ENCODE measurements around the gene NUDT16L1. TPM values are rescaled to one million over a fixed set of nuclear protein-coding genes. Genes with fewer than 3 reads are reported as not detected.

NUDT16L1 gene
- total and polyA plus RNA-seq, 9 of the 15 experiments (the other 6 are each of a cell fraction or from before 2014, with no cell fraction given): 1.4 to 37.6 (median 13.7) TPM

GRCh38 chr16:4690946-4691665 lies 2.3 kb upstream of the NUDT16L1 start:
- H3K4me2 ChIP-seq (ENCODE audit: insufficient read depth, low read length): no peak overlapping the region
- peaks cover 29% of the 10 kb centered on the region; the same call in 2 of the 3 replicates for H3K36me3 ChIP-seq (ENCODE audit: control insufficient read depth, insufficient read depth, low read length)
- peaks cover 0 to 64% of the 10 kb centered on the region in 2 experiments; a peak in 3 of 5 replicates for H3K4me1 ChIP-seq (replicated peaks in 1 of 2; ENCODE audit: control insufficient read depth in 2 of 2, insufficient read depth in 2 of 2, low read length in 2 of 2)
- H2AFZ ChIP-seq (ENCODE audit: low read depth, low read length): no peak overlapping the region
- in situ Hi-C loops (cut with MboI): no loop called here
- no peak for TF ChIP-seq CREM (IDR thresholded peaks at IDR 0.05; ENCODE audit: low read depth)
- 0 out of 2 replicates have a peak, but pooled peaks have one; percentile 10 for TF ChIP-seq POLR2G (IDR thresholded peaks at IDR 0.05; ENCODE audit: low read depth, low read length)
- peak; percentile 25 for TF ChIP-seq HNRNPLL (IDR thresholded peaks at IDR 0.05; ENCODE audit: low read depth, low read length, poor library complexity, severe bottlenecking)
- TF ChIP-seq ZBTB11 (CRISPR knock-in tag; IDR thresholded peaks at IDR 0.05): no peak
- peaks cover 3% of the 10 kb centered on the region for H3K9me1 ChIP-seq (ENCODE audit: control insufficient read depth, insufficient read depth, low read length)
- POLR2A ChIA-PET: no interaction called here
- intact Hi-C loops (cut with micrococcal nuclease): no loop called here
- no peak overlapping the region for H3K27ac ChIP-seq (ENCODE audit: extremely low read depth, low read depth, low read length)
- ATAC-seq (no peak), FAIRE-seq (no peak), DNase-seq (ENCODE audit: extremely low read depth in 1 of 4, low spot score in 3 of 4) (no peak)
- CTCF ChIA-PET (ENCODE audit: low intra/inter-chr PET ratio): no interaction called here
- no TSS peak for BruUV-seq (replicated peaks)
- peaks cover 6% of the 10 kb centered on the region; the same call in 1 of the 2 replicates for H4K20me1 ChIP-seq (replicated peaks; ENCODE audit: control insufficient read depth, insufficient read depth, low read length)
- peaks cover 12% of the 10 kb centered on the region for H3K79me2 ChIP-seq (ENCODE audit: control insufficient read depth, insufficient read depth, low read length)
- no peaks in the 10 kb centered on the region for H3K9me3 ChIP-seq (replicated peaks; ENCODE audit: control insufficient read depth, insufficient read depth, low read depth, low read length)
- no peak overlapping the region for H3K4me3 ChIP-seq
- 68% methylated on average over 19 of the region's 19 CpGs for WGBS (ENCODE audit: insufficient coverage, low coverage, missing lambda C conversion rate)
- peak overlapping the region in 1 of 2 experiments; percentile 58; a peak in 2 of 4 replicates for H3K9ac ChIP-seq (ENCODE audit: insufficient read depth in 1 of 2, low read depth in 2 of 2, low read length in 2 of 2)
- no peaks in the 10 kb centered on the region for H3K27me3 ChIP-seq (ENCODE audit: control insufficient read depth in 2 of 2, insufficient read depth in 2 of 2, low read length in 2 of 2)
